AG04450 (cell line): ENCODE data around the gene PDE4C. TPM values are rescaled to one million over a fixed set of nuclear protein-coding genes. Genes with fewer than 3 reads are reported as not detected.

Source experiments
- CTCF ChIA-PET: fragments of 300-600, 350-600 bp; formaldehyde crosslinking; extraction: SDS; loops from one replicate; lab custom pipeline; 2022; ENCODE audit warnings: antibody characterized with exemption, inconsistent platforms; lab: Charles Lee
- POLR2A ChIA-PET: fragments of 350-600 bp; formaldehyde crosslinking; extraction: SDS; loops from one replicate; lab custom pipeline; 2021; ENCODE audit warnings: antibody characterized with exemption, inconsistent platforms; lab: Yijun Ruan, JAX
- DNase-seq: peaks from one replicate; pipeline ENCODE4 v3.0.0-alpha.2; 2011; ENCODE audit warnings: low read depth, low spot score
- H3K27ac ChIP-seq: one replicate; pipeline ENCODE4 v1.5.1; 2012; ENCODE audit warnings: low read depth, low read length, control low read depth
- H3K27me3 ChIP-seq: one replicate; pipeline ENCODE4 v1.6.0; 2012; ENCODE audit warnings: low read length; ENCODE audit not compliant: control insufficient read depth, insufficient read depth
- H3K4me3 ChIP-seq: 2 replicates; pipeline ENCODE4 v1.5.1; 2011; ENCODE audit warnings: mild to moderate bottlenecking, low read depth, low read length, control low read depth
- H3K9me3 ChIP-seq: 2 replicates; pipeline ENCODE4 v1.5.1; 2012; ENCODE audit warnings: low read length; ENCODE audit not compliant: control insufficient read depth, insufficient read depth
- polyA plus RNA-seq: library from polyadenylated mRNA; depleted of rRNA; stranded (reverse); fragments of >200 nt; gene quantifications from 2 replicates; pipeline ENCODE4 v1.2.3, GENCODE V29; 2011; rRNA removed
- TF ChIP-seq, protein P1 (sequence below): IDR thresholded peaks from 2 replicates; pipeline ENCODE4 v1.5.1; 2011; ENCODE audit warnings: low read depth, low read length, control low read depth, inconsistent platforms

The PDE4C gene
- polyA plus RNA-seq, 1 experiment, result 0.46 TPM

DNA sequence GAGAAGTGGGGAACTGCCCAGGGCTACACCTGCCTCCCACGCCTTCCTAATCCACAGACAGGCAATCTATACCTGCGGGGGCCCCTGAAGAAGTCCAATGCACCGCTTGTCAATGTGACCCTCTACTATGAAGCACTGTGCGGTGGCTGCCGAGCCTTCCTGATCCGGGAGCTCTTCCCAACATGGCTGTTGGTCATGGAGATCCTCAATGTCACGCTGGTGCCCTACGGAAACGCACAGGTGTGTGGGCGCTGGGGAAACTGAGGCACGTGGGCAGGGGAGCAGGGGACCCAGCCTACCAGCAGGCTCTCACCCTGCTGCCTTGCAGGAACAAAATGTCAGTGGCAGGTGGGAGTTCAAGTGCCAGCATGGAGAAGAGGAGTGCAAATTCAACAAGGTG, 51.3 kb downstream of the PDE4C start:
- Histone ChIP-seq H3K27me3 (peaks cover 5% of the 10 kb centered on the region), H3K4me3 (no peak overlapping the region), H3K9me3 (no peaks in the 10 kb centered on the region; the same call in 1 of the 2 replicates), H3K27ac (no peak overlapping the region)
- no peak for DNase-seq
- TF ChIP-seq, protein P1, sequence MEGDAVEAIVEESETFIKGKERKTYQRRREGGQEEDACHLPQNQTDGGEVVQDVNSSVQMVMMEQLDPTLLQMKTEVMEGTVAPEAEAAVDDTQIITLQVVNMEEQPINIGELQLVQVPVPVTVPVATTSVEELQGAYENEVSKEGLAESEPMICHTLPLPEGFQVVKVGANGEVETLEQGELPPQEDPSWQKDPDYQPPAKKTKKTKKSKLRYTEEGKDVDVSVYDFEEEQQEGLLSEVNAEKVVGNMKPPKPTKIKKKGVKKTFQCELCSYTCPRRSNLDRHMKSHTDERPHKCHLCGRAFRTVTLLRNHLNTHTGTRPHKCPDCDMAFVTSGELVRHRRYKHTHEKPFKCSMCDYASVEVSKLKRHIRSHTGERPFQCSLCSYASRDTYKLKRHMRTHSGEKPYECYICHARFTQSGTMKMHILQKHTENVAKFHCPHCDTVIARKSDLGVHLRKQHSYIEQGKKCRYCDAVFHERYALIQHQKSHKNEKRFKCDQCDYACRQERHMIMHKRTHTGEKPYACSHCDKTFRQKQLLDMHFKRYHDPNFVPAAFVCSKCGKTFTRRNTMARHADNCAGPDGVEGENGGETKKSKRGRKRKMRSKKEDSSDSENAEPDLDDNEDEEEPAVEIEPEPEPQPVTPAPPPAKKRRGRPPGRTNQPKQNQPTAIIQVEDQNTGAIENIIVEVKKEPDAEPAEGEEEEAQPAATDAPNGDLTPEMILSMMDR, result no peak
- CTCF ChIA-PET, result interaction anchor here (0.9 to 1.2 kb wide), 3 partner anchors 13 to 77 kb away, joined by 3 to 4 read pairs (median 3); no protein-coding TSS in a partner anchor
- POLR2A ChIA-PET, result no interaction called here

Other genes with a start within 250 kb of the PDE4C start
- gene ARRDC2, start 218.3 kb downstream of the PDE4C start, polyA plus RNA-seq, result 2.3 TPM in 2 replicates
- 0.05 and 0.14 TPM in 2 replicates for gene IL12RB1, start 139.5 kb downstream of the PDE4C start, polyA plus RNA-seq
- gene MAST3, start 128.7 kb downstream of the PDE4C start, polyA plus RNA-seq, result 2.1 and 2.5 TPM in 2 replicates
- gene PIK3R2, start 73.3 kb downstream of the PDE4C start, polyA plus RNA-seq, result 19.7 and 23.3 TPM in 2 replicates
- gene IFI30, start 52.6 kb downstream of the PDE4C start, polyA plus RNA-seq, result 6.9 and 8.1 TPM in 2 replicates
- 8.2 and 13.4 TPM in 2 replicates for gene MPV17L2, start 33.2 kb downstream of the PDE4C start, polyA plus RNA-seq
- gene RAB3A, start 22.4 kb downstream of the PDE4C start, polyA plus RNA-seq, result 2.8 and 6.1 TPM in 2 replicates
- gene IQCN, start 48.0 kb upstream of the PDE4C start, polyA plus RNA-seq, result 0.45 and 0.53 TPM in 2 replicates
- gene JUND, start 55.2 kb upstream of the PDE4C start, polyA plus RNA-seq, result 48.6 and 67.8 TPM in 2 replicates
- 58.6 and 69.3 TPM in 2 replicates for gene LSM4, start 96.6 kb upstream of the PDE4C start, polyA plus RNA-seq
- 22.0 and 29.1 TPM in 2 replicates for gene PGPEP1, start 114.2 kb upstream of the PDE4C start, polyA plus RNA-seq
- gene GDF15, start 159.7 kb upstream of the PDE4C start, polyA plus RNA-seq, result 25.0 and 35.9 TPM in 2 replicates
- 0.12 and 0.32 TPM in 2 replicates for gene LRRC25, start 171.2 kb upstream of the PDE4C start, polyA plus RNA-seq
- 9.4 and 12.6 TPM in 2 replicates for gene SSBP4, start 193.0 kb upstream of the PDE4C start, polyA plus RNA-seq
- 13.3 and 19.2 TPM in 2 replicates for gene ISYNA1, start 211.7 kb upstream of the PDE4C start, polyA plus RNA-seq